ENCODE measurements around the gene ESYT2. TPM values are rescaled to one million over a fixed set of nuclear protein-coding genes. Genes with fewer than 3 reads are reported as not detected.

Gene ESYT2
- total RNA-seq, 1 experiment from 2014 or later = 68.2 TPM

GRCh38 chr7:158733775-158734494 lies 95.4 kb downstream of the ESYT2 start:
- Histone ChIP-seq H3K9me2 (ENCODE audit: insufficient read depth) (no peaks in the 10 kb centered on the region), H4K20me1 (ENCODE audit: insufficient read depth) (no peaks in the 10 kb centered on the region), H3K79me2 (ENCODE audit: insufficient read depth, low read length) (no peaks in the 10 kb centered on the region), H3K9ac (ENCODE audit: low read length) (no peak overlapping the region), H3K36me3 (ENCODE audit: control insufficient read depth in 1 of 2, insufficient read depth in 2 of 2, low read length in 2 of 2) (peaks cover 5 to 13% of the 10 kb centered on the region in 2 experiments; a peak in 3 of 4 replicates), H3K27ac (ENCODE audit: low read depth, low read length) (no peak overlapping the region), H3K4me1 (ENCODE audit: control insufficient read depth in 1 of 2, insufficient read depth in 2 of 2, low read length in 2 of 2) (no peaks in the 10 kb centered on the region), H3K4me2 (ENCODE audit: low read length) (no peak overlapping the region), H2AFZ (ENCODE audit: low read depth, low read length, poor library complexity, severe bottlenecking) (no peak overlapping the region), H3K4me3 (replicated peaks in 1 of 2; ENCODE audit: low read depth in 1 of 2, low read length in 2 of 2) (no peak overlapping the region), H3K27me3 (ENCODE audit: insufficient read depth, low read length) (no peaks in the 10 kb centered on the region), H3K9me3 (ENCODE audit: control insufficient read depth in 1 of 2, insufficient read depth in 1 of 2, low read depth in 1 of 2, low read length in 2 of 2) (no peaks in the 10 kb centered on the region)
- TF ChIP-seq EZH2phosphoT487 (IDR thresholded peaks at IDR 0.05; ENCODE audit: borderline replicate concordance) (no peak), CTCF (IDR thresholded peaks at IDR 0.05 in 2 of 3, conservative IDR thresholded peaks at IDR 0.05 in 1 of 3; ENCODE audit: borderline replicate concordance in 1 of 3, insufficient read depth in 1 of 3, low read depth in 2 of 3, low read length in 2 of 3) (peak in 1 of 3 experiments; percentile 18; a peak in 1 of 6 replicates), MAX (IDR thresholded peaks at IDR 0.05) (no peak), REST (IDR thresholded peaks at IDR 0.05; ENCODE audit: low read depth) (no peak), ZFX (IDR thresholded peaks at IDR 0.05) (no peak), TCF7L2 (IDR thresholded peaks at IDR 0.05; ENCODE audit: borderline replicate concordance, extremely low read depth, insufficient read depth, insufficient read length) (no peak)
- intact Hi-C loops (cut with micrococcal nuclease) = no loop called here
- DNase-seq (ENCODE audit: low read depth, low spot score) (no peak), ATAC-seq (0 out of 2 replicates have a peak, but pooled peaks have one; percentile 54)
- RAD21 ChIA-PET (ENCODE audit: low non-redundant PET in 1 of 2, low total read pairs in 2 of 2, uncharacterized antibody in 2 of 2, unreplicated experiment in 2 of 2) = no interaction called here
- CTCF ChIA-PET = no interaction called here
- POLR2A ChIA-PET = no interaction called here
- BruUV-seq (replicated peaks) = no TSS peak

All from HCT116 (cell line).